Endothelial cell of umbilical vein (primary cell): ENCODE data around the gene AVPR2. TPM values are rescaled to one million over a fixed set of nuclear protein-coding genes. Genes with fewer than 3 reads are reported as not detected.

Experiments
- BruUV-seq: library from RNA; stranded (reverse); fragments of 400-500 nt; replicated peaks from 2 replicates; lab custom pipeline; 2021; lab: Mats Ljungman, UMichigan
- CTCF ChIA-PET: fragments of 300-600, 350-600 bp; sonication (Branson Sonifier 250); formaldehyde crosslinking; loops from one replicate; lab custom pipeline; 2021; ENCODE audit warnings: antibody characterized with exemption, inconsistent platforms; lab: Charles Lee
- POLR2A ChIA-PET: fragments of 300-600, 350-600 bp; sonication (Branson Sonifier 250); formaldehyde crosslinking; loops from one replicate; lab custom pipeline; 2021; ENCODE audit warnings: antibody characterized with exemption, inconsistent platforms; lab: Charles Lee
- DNase-seq: peaks from one replicate; pipeline ENCODE4 v3.0.0-alpha.2; 2011; ENCODE audit warnings: low read depth, low spot score
- FAIRE-seq: peaks from 2 replicates; lab custom pipeline; 2011; peaks lifted over from hg19 to GRCh38; lab: Jason Lieb, UNC
- H2AFZ ChIP-seq: 2 replicates; pipeline ENCODE4 v1.6.0; 2012; ENCODE audit warnings: low read depth, low read length, control low read depth, inconsistent platforms
- H3K27ac ChIP-seq: 2 replicates; pipeline ENCODE4 v1.5.1; 2011; ENCODE audit warnings: low read depth, mild to moderate bottlenecking, control low read depth, low read length, moderate library complexity; ENCODE audit not compliant: insufficient read depth
- H3K27me3 ChIP-seq, 2 experiments: 2 replicates each; pipeline versions ENCODE4 v1.6.0 to v1.6.1; 2011; ENCODE audit warnings: low read length in 2 of 2, mixed read lengths in 1 of 2; ENCODE audit not compliant: control insufficient read depth in 2 of 2, insufficient read depth in 2 of 2
- H3K36me3 ChIP-seq, 2 experiments: 2 replicates in 1 of 2; 3 replicates in 1 of 2; pipeline ENCODE4 v1.5.1; 2011; ENCODE audit warnings: low read length in 2 of 2, mild to moderate bottlenecking in 1 of 2, moderate library complexity in 1 of 2; ENCODE audit not compliant: control insufficient read depth in 2 of 2, insufficient read depth in 2 of 2; ENCODE audit errors: extremely low read depth in 1 of 2
- H3K4me1 ChIP-seq: 3 replicates; pipeline ENCODE4 v1.5.1; 2011; ENCODE audit warnings: mild to moderate bottlenecking, low read length; ENCODE audit not compliant: control insufficient read depth, insufficient read depth; ENCODE audit errors: extremely low read depth
- H3K4me2 ChIP-seq: 2 replicates; pipeline ENCODE4 v1.6.1; 2011; ENCODE audit warnings: low read length, control low read depth, mixed read lengths; ENCODE audit not compliant: insufficient read depth
- H3K4me3 ChIP-seq, 3 experiments: fragments of 200-600 bp in 1 of 3; sonication (generic), shearing (Covaris generic) in 1 of 3; replicated peaks in 1 of 3; 2 replicates each; pipeline ENCODE4 v1.5.1; 2011 to 2016; ENCODE audit warnings: control low read depth in 3 of 3, low read length in 3 of 3, mild to moderate bottlenecking in 2 of 3, inconsistent platforms in 1 of 3, low read depth in 1 of 3, moderate library complexity in 1 of 3; ENCODE audit not compliant: insufficient read depth in 1 of 3
- H3K79me2 ChIP-seq: 2 replicates; pipeline ENCODE4 v1.6.0; 2012; ENCODE audit warnings: low read length, inconsistent platforms; ENCODE audit not compliant: control insufficient read depth, insufficient read depth
- H3K9ac ChIP-seq: replicated peaks from 2 replicates; pipeline ENCODE3; 2011; ENCODE audit warnings: low read length, control low read depth; ENCODE audit not compliant: insufficient read depth; ENCODE audit errors: extremely low read depth
- H3K9me1 ChIP-seq: replicated peaks from 3 replicates; pipeline ENCODE4 v1.6.0; 2011; ENCODE audit warnings: mild to moderate bottlenecking, low read length; ENCODE audit not compliant: control insufficient read depth, insufficient read depth; ENCODE audit errors: extremely low read depth
- H3K9me3 ChIP-seq: replicated peaks from 2 replicates; pipeline ENCODE4 v1.5.1; 2012; ENCODE audit warnings: low read length, inconsistent platforms; ENCODE audit not compliant: control insufficient read depth, insufficient read depth
- H4K20me1 ChIP-seq: replicated peaks from 2 replicates; pipeline ENCODE3; 2011; ENCODE audit warnings: mild to moderate bottlenecking, low read length; ENCODE audit not compliant: control insufficient read depth, insufficient read depth; ENCODE audit errors: extremely low read depth
- CTCF ChIP-seq, 2 donors: IDR thresholded peaks; 1 replicate in 1 of 2; 2 replicates in 1 of 2; pipeline ENCODE4 v1.5.1; 2011; ENCODE audit warnings: low read length in 2 of 2, mild to moderate bottlenecking in 2 of 2, moderate library complexity in 2 of 2, control low read depth in 1 of 2, inconsistent platforms in 1 of 2, low read depth in 1 of 2; ENCODE audit not compliant: insufficient read depth in 1 of 2; ENCODE audit errors: extremely low read depth in 1 of 2
- EZH2 ChIP-seq: IDR thresholded peaks from 2 replicates; pipeline ENCODE4 v1.6.1; 2012; ENCODE audit warnings: borderline replicate concordance, low read depth, mild to moderate bottlenecking, moderate library complexity, low read length, inconsistent platforms; ENCODE audit not compliant: severe bottlenecking
- FOS ChIP-seq: IDR thresholded peaks from 2 replicates; pipeline ENCODE4 v1.6.1; 2011; ENCODE audit warnings: mild to moderate bottlenecking, low read length, moderate library complexity, borderline replicate concordance; ENCODE audit not compliant: insufficient read depth
- MAX ChIP-seq: IDR thresholded peaks from 2 replicates; pipeline ENCODE4 v1.6.1; 2011; ENCODE audit not compliant: insufficient read depth, insufficient read length
- MYC ChIP-seq: IDR thresholded peaks from one replicate; pipeline ENCODE4 v1.6.1; 2011; ENCODE audit warnings: mild to moderate bottlenecking, low read depth, low read length
- POLR2A ChIP-seq: IDR thresholded peaks from 2 replicates; pipeline ENCODE4 v1.6.1; 2012; ENCODE audit warnings: low read depth, mild to moderate bottlenecking, control low read depth, low read length
- POLR2AphosphoS5 ChIP-seq: IDR thresholded peaks from 2 replicates; pipeline ENCODE4 v1.6.1; 2012; ENCODE audit warnings: low read depth, mild to moderate bottlenecking, control low read depth, low read length, moderate library complexity; ENCODE audit not compliant: insufficient read depth
- dilution Hi-C: fragments of 300-500 bp; cut with MboI; formaldehyde crosslinking; loops from one replicate; pipeline ENCODE4 v1.15.0; 2019; ENCODE audit warnings: low sequenced_read_pairs; ENCODE audit not compliant: extremely low pct_ligation_motif_present
- intact Hi-C: fragments of 100-400 bp; cut with micrococcal nuclease; formaldehyde crosslinking; loops from one replicate; pipeline ENCODE4 v1.10.0; 2022
- polyA plus RNA-seq, 4 experiments: library from polyadenylated mRNA; depleted of rRNA in 3 of 4; stranded (reverse) in 3 of 4; unstranded in 1 of 4; fragments of >200 nt; gene quantifications; 2 replicates each; pipeline versions ENCODE4 v1.2.1 to v1.2.3, GENCODE V29; 2011 to 2012; ENCODE audit warnings: missing spikeins in 1 of 4
- total RNA-seq: library from RNA; stranded (reverse); gene quantifications from 2 replicates; pipeline ENCODE4 v1.2.3, GENCODE V29; 2021

Gene AVPR2
- total and polyA plus RNA-seq, 2 donors (not counting 3 experiments of a cell fraction or from before 2014, with no cell fraction given) = not detected

- CTCF ChIA-PET = interaction anchor here (0.5 kb wide), 1 partner anchor 15 kb away, joined by 4 read pairs; no protein-coding TSS in a partner anchor
- intact Hi-C loops = no loop called here
- BruUV-seq = no TSS peak
These were observed 1.8 kb downstream of the AVPR2 start for GRCh38 chrX:153906126-153906917.

More at GRCh38 chrX:153906126-153906917, 1.8 kb downstream of the AVPR2 start:
- H3K9me1 ChIP-seq = no peaks in the 10 kb centered on the region
- no peak overlapping the region for H3K4me3 ChIP-seq
- H3K4me2 ChIP-seq = no peak overlapping the region
- H2AFZ ChIP-seq = no peak overlapping the region
- no peak for FAIRE-seq
- H4K20me1 ChIP-seq = no peaks in the 10 kb centered on the region
- no peaks in the 10 kb centered on the region for H3K36me3 ChIP-seq
- POLR2A ChIA-PET = no interaction called here
- DNase-seq = no peak
- no peaks in the 10 kb centered on the region for H3K79me2 ChIP-seq
- H3K27ac ChIP-seq = no peak overlapping the region
- no peaks in the 10 kb centered on the region for H3K4me1 ChIP-seq
- H3K9me3 ChIP-seq = no peaks in the 10 kb centered on the region
- dilution Hi-C loops = no loop called here
- no peaks in the 10 kb centered on the region for H3K27me3 ChIP-seq
- TF ChIP-seq MAX (no peak), FOS (no peak), EZH2 (no peak), MYC (no peak), POLR2A (no peak), CTCF (IDR thresholded peaks at IDR 0.05; ENCODE audit: extremely low read depth in 1 of 2, insufficient read depth in 1 of 2, low read depth in 1 of 2, low read length in 2 of 2) (no peak), POLR2AphosphoS5 (no peak)
- no peak overlapping the region for H3K9ac ChIP-seq
